Osteoblast (primary cell): Measurements from ENCODE around the gene TTLL12. TPM values are rescaled to one million over a fixed set of nuclear protein-coding genes. Genes with fewer than 3 reads are reported as not detected.

Source experiments
- DNase-seq: peaks from one replicate; pipeline ENCODE4 v3.0.0; 2011; ENCODE audit warnings: low spot score, mixed read lengths; ENCODE audit not compliant: insufficient read length; ENCODE audit errors: missing footprints
- H2AFZ ChIP-seq: 2 replicates; pipeline ENCODE4 v1.6.0; 2011; ENCODE audit warnings: mild to moderate bottlenecking, low read length
- H3K27ac ChIP-seq: 2 replicates; pipeline ENCODE4 v1.5.1; 2011; ENCODE audit warnings: mild to moderate bottlenecking, low read depth, low read length, moderate library complexity
- H3K27me3 ChIP-seq: 2 replicates; pipeline ENCODE4 v1.6.0; 2012; ENCODE audit warnings: mild to moderate bottlenecking, control low read depth, inconsistent platforms, low read length, moderate library complexity; ENCODE audit not compliant: insufficient read depth
- H3K36me3 ChIP-seq: 2 replicates; pipeline ENCODE4 v1.5.1; 2011; ENCODE audit warnings: mild to moderate bottlenecking, low read length, control low read depth, moderate library complexity; ENCODE audit not compliant: insufficient read depth
- H3K4me1 ChIP-seq: 2 replicates; pipeline ENCODE4 v1.5.1; 2011; ENCODE audit warnings: mild to moderate bottlenecking, low read length, control low read depth, moderate library complexity; ENCODE audit not compliant: insufficient read depth
- H3K4me2 ChIP-seq: 2 replicates; pipeline ENCODE4 v1.6.0; 2011; ENCODE audit warnings: mild to moderate bottlenecking, low read length; ENCODE audit not compliant: insufficient read depth
- H3K4me3 ChIP-seq: fragments of 200-600 bp; sonication (generic); 3 replicates; pipeline ENCODE4 v1.5.1; 2012; ENCODE audit warnings: mild to moderate bottlenecking, low read length, inconsistent platforms; ENCODE audit not compliant: insufficient read depth
- H3K79me2 ChIP-seq: 2 replicates; pipeline ENCODE4 v1.6.0; 2012; ENCODE audit warnings: mild to moderate bottlenecking, low read length, control low read depth, inconsistent platforms; ENCODE audit not compliant: insufficient read depth
- H3K9me3 ChIP-seq: 2 replicates; pipeline ENCODE4 v1.5.1; 2011; ENCODE audit warnings: low read depth, low read length, control low read depth
- H4K20me1 ChIP-seq: 2 replicates; pipeline ENCODE4 v1.6.0; 2012; ENCODE audit warnings: mild to moderate bottlenecking, low read length, control low read depth; ENCODE audit not compliant: insufficient read depth
- total RNA-seq: library from RNA; depleted of rRNA; stranded (reverse); fragments of >200 nt; gene quantifications from 2 replicates; pipeline ENCODE4 v1.2.3, GENCODE V29; 2012
- TF ChIP-seq, protein P1 (sequence below): IDR thresholded peaks from 2 replicates; pipeline ENCODE4 v1.5.1; 2011; ENCODE audit warnings: mild to moderate bottlenecking, low read depth, low read length, moderate library complexity; ENCODE audit errors: extremely low read depth

The TTLL12 gene
- total RNA-seq, 1 donor = 29.0 TPM

GRCh38 chr22:43168471-43169309 is 18.2 kb downstream of the TTLL12 start:
- Histone ChIP-seq H3K27me3 (no peaks in the 10 kb centered on the region), H3K4me1 (peaks cover 3% of the 10 kb centered on the region), H4K20me1 (peaks cover 2% of the 10 kb centered on the region), H3K36me3 (peaks cover 14% of the 10 kb centered on the region), H2AFZ (no peak overlapping the region), H3K79me2 (no peaks in the 10 kb centered on the region), H3K9me3 (no peaks in the 10 kb centered on the region), H3K4me2 (no peak overlapping the region), H3K27ac (no peak overlapping the region), H3K4me3 (no peak overlapping the region)
- TF ChIP-seq, protein P1, sequence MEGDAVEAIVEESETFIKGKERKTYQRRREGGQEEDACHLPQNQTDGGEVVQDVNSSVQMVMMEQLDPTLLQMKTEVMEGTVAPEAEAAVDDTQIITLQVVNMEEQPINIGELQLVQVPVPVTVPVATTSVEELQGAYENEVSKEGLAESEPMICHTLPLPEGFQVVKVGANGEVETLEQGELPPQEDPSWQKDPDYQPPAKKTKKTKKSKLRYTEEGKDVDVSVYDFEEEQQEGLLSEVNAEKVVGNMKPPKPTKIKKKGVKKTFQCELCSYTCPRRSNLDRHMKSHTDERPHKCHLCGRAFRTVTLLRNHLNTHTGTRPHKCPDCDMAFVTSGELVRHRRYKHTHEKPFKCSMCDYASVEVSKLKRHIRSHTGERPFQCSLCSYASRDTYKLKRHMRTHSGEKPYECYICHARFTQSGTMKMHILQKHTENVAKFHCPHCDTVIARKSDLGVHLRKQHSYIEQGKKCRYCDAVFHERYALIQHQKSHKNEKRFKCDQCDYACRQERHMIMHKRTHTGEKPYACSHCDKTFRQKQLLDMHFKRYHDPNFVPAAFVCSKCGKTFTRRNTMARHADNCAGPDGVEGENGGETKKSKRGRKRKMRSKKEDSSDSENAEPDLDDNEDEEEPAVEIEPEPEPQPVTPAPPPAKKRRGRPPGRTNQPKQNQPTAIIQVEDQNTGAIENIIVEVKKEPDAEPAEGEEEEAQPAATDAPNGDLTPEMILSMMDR = no peak
- DNase-seq = peak; percentile 97

- Histone ChIP-seq H3K27ac (no peak overlapping the region), H3K27me3 (no peaks in the 10 kb centered on the region), H3K4me2 (no peak overlapping the region), H3K9me3 (no peaks in the 10 kb centered on the region), H3K4me3 (no peak overlapping the region), H3K4me1 (peaks cover 3% of the 10 kb centered on the region), H2AFZ (no peak overlapping the region), H4K20me1 (peaks cover 7% of the 10 kb centered on the region), H3K36me3 (peaks cover 14% of the 10 kb centered on the region), H3K79me2 (no peaks in the 10 kb centered on the region)
- DNase-seq = peak; percentile 74
- TF ChIP-seq, protein P1 = no peak
Measured at GRCh38 chr22:43167001-43167589, 19.8 kb downstream of the TTLL12 start.

GRCh38 chr22:43166132-43166930 is 20.6 kb downstream of the TTLL12 start:
- Histone ChIP-seq H3K4me1 (peaks cover 3% of the 10 kb centered on the region), H3K27me3 (no peaks in the 10 kb centered on the region), H4K20me1 (peaks cover 7% of the 10 kb centered on the region), H3K79me2 (no peaks in the 10 kb centered on the region), H2AFZ (no peak overlapping the region), H3K36me3 (peaks cover 12% of the 10 kb centered on the region), H3K4me3 (no peak overlapping the region), H3K27ac (no peak overlapping the region), H3K9me3 (no peaks in the 10 kb centered on the region), H3K4me2 (no peak overlapping the region)
- TF ChIP-seq, protein P1 = no peak
- peak; percentile 66 for DNase-seq
